ENCODE measurements around the gene TMEFF2.

- TF ChIP-seq CTCF (IDR thresholded peaks at IDR 0.05) (no peak), POLR2A (IDR thresholded peaks at IDR 0.05) (no peak)
Observed at GRCh38 chr2:191926671-191927070, 268.1 kb downstream of the TMEFF2 start.
